A549 (cell line): Measurements from ENCODE around the gene TNRC6A. TPM values are rescaled to one million over a fixed set of nuclear protein-coding genes. Genes with fewer than 3 reads are reported as not detected.

Source experiments
- ATAC-seq, 2 experiments: fragments of 200-7000 bp in 1 of 2; fragments of >200 bp in 1 of 2; cut with Nextera tagmentation in 1 of 2; cut with Tn5 transposase in 1 of 2; 3 replicates each; pipeline versions ENCODE4 v1.8.0 to v1.9.1; 2018 to 2020; ENCODE audit warnings: mild to moderate bottlenecking in 1 of 2, moderate library complexity in 1 of 2
- CTCF ChIA-PET: fragments of 300-600 bp; sonication (Branson Sonifier 250); formaldehyde crosslinking; extraction: SDS; loops from one replicate; lab custom pipeline; 2021; ENCODE audit warnings: antibody characterized with exemption, inconsistent platforms; lab: Yijun Ruan, JAX
- POLR2A ChIA-PET: fragments of 350-600 bp; formaldehyde crosslinking; extraction: SDS; loops from one replicate; lab custom pipeline; 2021; ENCODE audit warnings: antibody characterized with exemption, inconsistent platforms; lab: Yijun Ruan, JAX
- DNase-seq, 2 experiments: peaks; one replicate each; pipeline versions ENCODE4 v3.0.0 to v3.0.0-alpha.2; 2011 to 2016; ENCODE audit warnings: low read depth in 1 of 2, low spot score in 1 of 2
- FAIRE-seq: peaks from 2 replicates; lab custom pipeline; 2011; peaks lifted over from hg19 to GRCh38; lab: Jason Lieb, UNC
- H3K27ac ChIP-seq, 2 experiments: fragments of >200 bp; sonication (Bioruptor Twin); formaldehyde crosslinking; 3 replicates each; pipeline ENCODE4 v1.5.1; 2016 to 2017
- H3K4me1 ChIP-seq: fragments of >200 bp; sonication (Bioruptor Twin); formaldehyde crosslinking; 3 replicates; pipeline ENCODE4 v1.6.1; 2016
- H3K4me2 ChIP-seq: fragments of >200 bp; sonication (Bioruptor Twin); formaldehyde crosslinking; 3 replicates; pipeline ENCODE4 v1.6.1; 2016
- H3K4me3 ChIP-seq: fragments of >200 bp; sonication (Bioruptor Twin); formaldehyde crosslinking; 3 replicates; pipeline ENCODE4 v1.5.1; 2016
- H3K9me3 ChIP-seq: fragments of >200 bp; sonication (Bioruptor Twin); formaldehyde crosslinking; 3 replicates; pipeline ENCODE4 v1.6.1; 2016
- CEBPB ChIP-seq, 2 experiments: fragments of >200 bp in 1 of 2; sonication (Bioruptor Twin) in 1 of 2; formaldehyde crosslinking in 1 of 2; IDR thresholded peaks; 2 replicates each; pipeline ENCODE4 v1.6.1; 2012 to 2016
- CHD2 ChIP-seq: fragments of 150-350 bp; IDR thresholded peaks from 2 replicates; pipeline ENCODE4 v1.6.1; 2014; ENCODE audit warnings: low read length; ENCODE audit not compliant: partially characterized antibody
- ESRRA ChIP-seq: fragments of 150-350 bp; IDR thresholded peaks from 2 replicates; pipeline ENCODE4 v1.6.1; 2014; ENCODE audit warnings: mild to moderate bottlenecking, low read length, borderline replicate concordance
- HEYL ChIP-seq: fragments of 250-450 bp; sonication (Bioruptor Pico); IDR thresholded peaks from 2 replicates; pipeline ENCODE4 v1.8.0; 2021; ENCODE audit warnings: mild to moderate bottlenecking, moderate library complexity
- HOXA7 ChIP-seq: fragments of 250-450 bp; sonication (Bioruptor Pico); IDR thresholded peaks from 2 replicates; pipeline ENCODE4 v1.5.0; 2020; ENCODE audit warnings: mild to moderate bottlenecking, moderate library complexity
- HOXB13 ChIP-seq: fragments of 250-450 bp; sonication (Bioruptor Pico); IDR thresholded peaks from 2 replicates; pipeline ENCODE4 v1.5.0; 2020; ENCODE audit warnings: low read depth, mild to moderate bottlenecking, moderate library complexity
- JUN ChIP-seq, 2 experiments: fragments of >200 bp; sonication (Bioruptor Twin); formaldehyde crosslinking; IDR thresholded peaks; 2 replicates in 1 of 2; 3 replicates in 1 of 2; pipeline ENCODE4 v1.6.1; 2016 to 2017
- KDM1A ChIP-seq: fragments of 200-600 bp; sonication (generic); IDR thresholded peaks from 2 replicates; pipeline ENCODE4 v1.6.1; 2016; ENCODE audit warnings: low read depth, mild to moderate bottlenecking
- KDM5A ChIP-seq: fragments of 200-600 bp; sonication (generic); IDR thresholded peaks from 2 replicates; pipeline ENCODE4 v1.6.1; 2016; ENCODE audit warnings: antibody characterized with exemption, mild to moderate bottlenecking
- MAFK ChIP-seq: fragments of 450-650 bp; IDR thresholded peaks from 2 replicates; pipeline ENCODE4 v1.6.1; 2014; ENCODE audit not compliant: partially characterized antibody
- MAZ ChIP-seq: fragments of 150-350 bp; IDR thresholded peaks from 2 replicates; pipeline ENCODE4 v1.6.1; 2014; ENCODE audit warnings: antibody characterized with exemption, low read depth, low read length, borderline replicate concordance
- NFE2L2 ChIP-seq: fragments of 150-350 bp; conservative IDR thresholded peaks from 2 replicates; pipeline ENCODE4 v1.6.1; 2014; ENCODE audit warnings: low read length
- NR3C1 ChIP-seq: fragments of >200 bp; sonication (Bioruptor Twin); formaldehyde crosslinking; IDR thresholded peaks from 3 replicates; pipeline ENCODE4 v1.6.1; 2017
- POLR2A ChIP-seq: IDR thresholded peaks from 2 replicates; pipeline ENCODE4 v1.6.1; 2012; ENCODE audit warnings: mild to moderate bottlenecking, low read length
- TP53 ChIP-seq: fragments of 250-450 bp; sonication (Bioruptor Pico); IDR thresholded peaks from 2 replicates; pipeline ENCODE4 v1.5.0; 2021; ENCODE audit warnings: mild to moderate bottlenecking, moderate library complexity
- ZFP36 ChIP-seq: fragments of 450-650 bp; IDR thresholded peaks from 2 replicates; pipeline ENCODE4 v1.6.1; 2014; ENCODE audit warnings: borderline replicate concordance; ENCODE audit not compliant: partially characterized antibody
- ZSCAN20 ChIP-seq: fragments of 250-450 bp; sonication (Bioruptor Pico); IDR thresholded peaks from 2 replicates; pipeline ENCODE4 v1.8.0; 2022; ENCODE audit warnings: mild to moderate bottlenecking, moderate library complexity
- WGBS: methylation state at CpG from one replicate; pipeline ENCODE4 v1.1.6; 2017; ENCODE audit errors: missing lambda C conversion rate; 5-methylcytosine and 5-hydroxymethylcytosine counted together
- polyA plus RNA-seq, 4 experiments: library from polyadenylated mRNA; depleted of rRNA in 3 of 4; stranded (reverse); fragments of >200 nt; fragmentation: RNase III in 1 of 4; extraction: RNeasy Plus Mini Kit Qiagen cat#74134 plus additional on column Dnase treatment in 1 of 4; gene quantifications; 2 replicates in 3 of 4; 3 replicates in 1 of 4; pipeline ENCODE4 v1.2.3, GENCODE V29; 2011 to 2017
- TF ChIP-seq, protein P1 (sequence below): fragments of >200 bp; sonication (Bioruptor Twin); formaldehyde crosslinking; IDR thresholded peaks from 2 replicates; pipeline ENCODE4 v1.6.1; 2016
- TF ChIP-seq, protein P2 (sequence below): fragments of 250-450 bp; sonication (Bioruptor Pico); IDR thresholded peaks from 2 replicates; pipeline ENCODE4 v1.5.0; 2021; ENCODE audit warnings: mild to moderate bottlenecking, moderate library complexity, borderline replicate concordance
- TF ChIP-seq, protein P3 (sequence below): fragments of >200 bp; sonication (Bioruptor Twin); formaldehyde crosslinking; IDR thresholded peaks from 3 replicates; pipeline ENCODE4 v1.5.1; 2016

Gene TNRC6A
- polyA plus RNA-seq, 2 of the 4 experiments (the other 2 are of a cell fraction), result 26.7 to 51.6 TPM

DNA sequence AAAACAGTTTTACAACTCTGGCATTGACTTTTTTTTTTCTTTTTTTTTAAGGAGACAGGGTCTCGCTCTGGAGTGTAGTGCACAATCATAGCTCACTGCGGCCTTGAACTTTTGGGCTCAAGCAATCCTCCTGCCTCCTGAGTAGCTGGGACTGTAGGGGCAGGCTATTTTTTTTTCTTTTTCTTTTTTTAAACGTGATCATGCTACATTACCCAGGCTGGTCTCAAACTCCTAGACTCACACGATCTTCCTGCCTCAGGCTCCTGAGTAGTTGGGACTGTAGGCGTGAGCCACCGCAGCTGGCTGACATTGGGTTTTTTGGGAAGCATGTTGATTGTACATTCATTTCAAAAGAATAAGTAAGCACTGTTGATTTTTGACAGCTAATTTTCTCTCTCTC lies 32.1 kb downstream of the TNRC6A start:
- POLR2A ChIA-PET, result no interaction called here
- 90% methylated on average over 6 of the region's 6 CpGs for WGBS
- DNase-seq, result no peak
- H3K4me1 ChIP-seq, result peaks cover 19% of the 10 kb centered on the region; the same call in 2 of the 3 replicates
- FAIRE-seq, result no peak
- TF ChIP-seq ESRRA, result no peak
- TF ChIP-seq, all 56 proteins: peak for 0
- no peak overlapping the region for H3K27ac ChIP-seq
- H3K4me2 ChIP-seq, result no peak overlapping the region
- H3K9me3 ChIP-seq, result no peaks in the 10 kb centered on the region
- CTCF ChIA-PET, result interaction anchor here (0.8 to 2.6 kb wide), 5 partner anchors 13 to 196 kb away, joined by 3 to 11 read pairs (median 3); no protein-coding TSS in a partner anchor
- no peak overlapping the region for H3K4me3 ChIP-seq
- no peak for ATAC-seq

DNA sequence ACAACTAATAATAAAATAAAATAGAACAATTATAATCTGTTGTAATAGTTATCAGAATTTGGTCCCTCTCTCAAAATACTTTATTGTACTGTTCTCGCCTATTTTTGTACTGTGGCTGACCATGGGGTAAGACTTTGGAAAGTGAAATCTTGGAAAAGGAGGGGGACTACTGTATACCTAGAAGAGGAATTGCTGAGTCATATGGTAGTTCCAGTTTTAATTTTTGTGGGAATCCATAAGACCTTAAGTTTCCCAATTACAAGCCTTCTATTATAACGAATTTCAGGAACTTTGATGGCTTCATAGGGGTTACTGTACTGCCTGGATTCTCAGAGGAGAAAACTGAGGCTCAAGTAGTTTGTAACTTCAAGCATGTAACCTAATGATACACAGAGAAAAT lies 35.5 kb downstream of the TNRC6A start:
- TF ChIP-seq HEYL (CRISPR knock-in tag) (no peak), NR3C1 (no peak), NFE2L2 (peak; percentile 60), ZSCAN20 (CRISPR knock-in tag) (no peak), KDM1A (no peak), HOXB13 (CRISPR knock-in tag) (no peak), MAFK (peak; percentile 70), ZFP36 (no peak)
- TF ChIP-seq, protein P1, sequence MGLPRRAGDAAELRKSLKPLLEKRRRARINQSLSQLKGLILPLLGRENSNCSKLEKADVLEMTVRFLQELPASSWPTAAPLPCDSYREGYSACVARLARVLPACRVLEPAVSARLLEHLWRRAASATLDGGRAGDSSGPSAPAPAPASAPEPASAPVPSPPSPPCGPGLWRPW, result no peak
- TF ChIP-seq, protein P2, sequence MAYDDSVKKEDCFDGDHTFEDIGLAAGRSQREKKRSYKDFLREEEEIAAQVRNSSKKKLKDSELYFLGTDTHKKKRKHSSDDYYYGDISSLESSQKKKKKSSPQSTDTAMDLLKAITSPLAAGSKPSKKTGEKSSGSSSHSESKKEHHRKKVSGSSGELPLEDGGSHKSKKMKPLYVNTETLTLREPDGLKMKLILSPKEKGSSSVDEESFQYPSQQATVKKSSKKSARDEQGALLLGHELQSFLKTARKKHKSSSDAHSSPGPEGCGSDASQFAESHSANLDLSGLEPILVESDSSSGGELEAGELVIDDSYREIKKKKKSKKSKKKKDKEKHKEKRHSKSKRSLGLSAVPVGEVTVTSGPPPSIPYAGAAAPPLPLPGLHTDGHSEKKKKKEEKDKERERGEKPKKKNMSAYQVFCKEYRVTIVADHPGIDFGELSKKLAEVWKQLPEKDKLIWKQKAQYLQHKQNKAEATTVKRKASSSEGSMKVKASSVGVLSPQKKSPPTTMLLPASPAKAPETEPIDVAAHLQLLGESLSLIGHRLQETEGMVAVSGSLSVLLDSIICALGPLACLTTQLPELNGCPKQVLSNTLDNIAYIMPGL (CRISPR knock-in tag), result no peak
- TF ChIP-seq, protein P3, sequence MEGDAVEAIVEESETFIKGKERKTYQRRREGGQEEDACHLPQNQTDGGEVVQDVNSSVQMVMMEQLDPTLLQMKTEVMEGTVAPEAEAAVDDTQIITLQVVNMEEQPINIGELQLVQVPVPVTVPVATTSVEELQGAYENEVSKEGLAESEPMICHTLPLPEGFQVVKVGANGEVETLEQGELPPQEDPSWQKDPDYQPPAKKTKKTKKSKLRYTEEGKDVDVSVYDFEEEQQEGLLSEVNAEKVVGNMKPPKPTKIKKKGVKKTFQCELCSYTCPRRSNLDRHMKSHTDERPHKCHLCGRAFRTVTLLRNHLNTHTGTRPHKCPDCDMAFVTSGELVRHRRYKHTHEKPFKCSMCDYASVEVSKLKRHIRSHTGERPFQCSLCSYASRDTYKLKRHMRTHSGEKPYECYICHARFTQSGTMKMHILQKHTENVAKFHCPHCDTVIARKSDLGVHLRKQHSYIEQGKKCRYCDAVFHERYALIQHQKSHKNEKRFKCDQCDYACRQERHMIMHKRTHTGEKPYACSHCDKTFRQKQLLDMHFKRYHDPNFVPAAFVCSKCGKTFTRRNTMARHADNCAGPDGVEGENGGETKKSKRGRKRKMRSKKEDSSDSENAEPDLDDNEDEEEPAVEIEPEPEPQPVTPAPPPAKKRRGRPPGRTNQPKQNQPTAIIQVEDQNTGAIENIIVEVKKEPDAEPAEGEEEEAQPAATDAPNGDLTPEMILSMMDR, result no peak

DNA sequence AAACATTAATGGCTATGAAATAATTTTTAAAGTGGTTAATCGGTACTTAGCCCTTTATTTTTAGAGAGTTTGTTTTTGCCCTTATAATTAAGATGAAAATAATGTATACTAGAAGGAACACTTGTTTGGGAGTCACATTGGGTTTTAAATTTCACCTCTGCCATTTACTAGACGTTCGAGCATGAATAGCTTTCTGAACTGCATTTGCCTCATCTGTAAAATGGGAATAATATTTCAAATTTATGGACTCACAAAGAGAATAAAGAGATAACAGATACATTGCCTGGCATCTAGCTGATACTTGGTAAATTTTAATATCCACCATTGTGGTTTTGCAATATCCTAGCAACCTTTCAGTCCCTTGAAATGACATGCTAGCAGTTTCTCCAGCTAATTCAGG lies 36.6 kb downstream of the TNRC6A start:
- POLR2A ChIA-PET, result no interaction called here
- H3K4me2 ChIP-seq, result no peak overlapping the region
- 96% methylated on average over 3 of the region's 3 CpGs for WGBS
- DNase-seq, result no peak
- peaks cover 20% of the 10 kb centered on the region for H3K4me1 ChIP-seq
- no peak for TF ChIP-seq POLR2A
- TF ChIP-seq, all 56 proteins: peak for 0
- no peak for ATAC-seq
- CTCF ChIA-PET, result interaction anchor here (0.7 to 1.3 kb wide), 3 partner anchors 17 to 185 kb away, joined by 3 to 5 read pairs (median 3); no protein-coding TSS in a partner anchor
- H3K27ac ChIP-seq, result no peak overlapping the region
- FAIRE-seq, result no peak
- H3K9me3 ChIP-seq, result no peaks in the 10 kb centered on the region
- no peak overlapping the region for H3K4me3 ChIP-seq

More for the DNA sequence above, 35.5 kb downstream of the TNRC6A start:
- WGBS, result 87% methylated on average over 2 of the region's 2 CpGs
- ChIA-PET POLR2A (no interaction called here), CTCF (interaction anchor here (1.3 kb wide), 1 partner anchor 36 kb away, joined by 3 read pairs; no protein-coding TSS in a partner anchor)
- no peak overlapping the region for H3K4me2 ChIP-seq
- ATAC-seq, result no peak
- peaks cover 14% of the 10 kb centered on the region; the same call in 2 of the 3 replicates for H3K4me1 ChIP-seq
- no peak for DNase-seq
- H3K4me3 ChIP-seq, result no peak overlapping the region
- H3K9me3 ChIP-seq, result no peaks in the 10 kb centered on the region
- FAIRE-seq, result no peak
- peak overlapping the region in 1 of 2 experiments; percentile 63; a peak in 3 of 6 replicates for H3K27ac ChIP-seq

DNA sequence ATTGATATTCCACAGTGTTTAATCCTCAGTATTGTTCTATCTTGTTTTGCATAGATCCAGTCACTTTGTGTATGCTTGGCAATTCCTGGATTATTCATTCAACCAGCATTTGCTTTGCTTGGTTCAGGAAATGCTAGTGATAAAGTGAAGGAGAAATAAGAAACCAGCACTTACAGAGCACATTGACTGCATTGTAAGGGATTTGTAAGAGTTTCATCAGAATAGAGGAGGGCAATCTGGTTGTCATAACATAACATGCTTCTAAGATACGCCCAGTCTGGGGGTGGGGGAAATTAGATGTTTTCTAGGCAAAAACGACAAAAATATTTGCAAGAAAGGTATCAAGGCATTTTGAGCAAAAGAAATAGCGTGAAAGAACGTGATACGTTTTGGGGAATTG lies 40.4 kb downstream of the TNRC6A start:
- Histone ChIP-seq H3K9me3 (no peaks in the 10 kb centered on the region), H3K4me3 (no peak overlapping the region), H3K4me2 (no peak overlapping the region), H3K27ac (no peak overlapping the region), H3K4me1 (peaks cover 27% of the 10 kb centered on the region)
- TF ChIP-seq CEBPB (IDR thresholded peaks at IDR 0.05) (no peak), CHD2 (no peak), TP53 (no peak), MAZ (no peak), KDM5A (no peak), JUN (IDR thresholded peaks at IDR 0.05) (no peak), MAFK (no peak), HOXA7 (CRISPR knock-in tag) (no peak)
- no peak for FAIRE-seq
- CTCF ChIA-PET, result no interaction called here
- 91% methylated on average over 5 of the region's 5 CpGs for WGBS
- POLR2A ChIA-PET, result interaction anchor here (0.7 kb wide), 1 partner anchor 19 kb away, joined by 4 read pairs; no protein-coding TSS in a partner anchor
- ATAC-seq, result no peak; a peak in 1 of 6 replicates
- DNase-seq, result no peak
